Stimulated activated CD8-positive, alpha-beta memory T cell treated with anti-CD3 and anti-CD28 coated beads, Interleukin-4, amount 100 ng/mL, for 4 hours (primary cell): ENCODE results near the gene CCL19.
"Not testable (repeated sequence)": the region's sequence is repeated elsewhere in the genome, so short reads cannot be mapped to it uniquely, and the experiment has no call there.

ENCODE experiments used
- DNase-seq, 2 donors: peaks; one replicate each; pipeline ENCODE4 v3.0.0-alpha.2; 2020; ENCODE audit warnings: low read depth in 2 of 2, low spot score in 1 of 2

Gene CCL19

GRCh38 chr9:34690983-34691935, at the start of gene CCL19:
TSS of gene CCL19 (minus strand) at chr9:34691276. CDS start at chr9:34691139, 137 bp downstream.
- DNase-seq: no peak

GRCh38 chr9:34740176-34740575, 49.1 kb upstream of the CCL19 start:
- not testable (repeated sequence) for DNase-seq

- no peak for DNase-seq
Observed at GRCh38 chr9:34737677-34738260, 46.7 kb upstream of the CCL19 start.

- no peak for DNase-seq
Observed at GRCh38 chr9:34734720-34735119, 43.6 kb upstream of the CCL19 start.

GRCh38 chr9:34732886-34733285, 41.8 kb upstream of the CCL19 start:
- no peak for DNase-seq

GRCh38 chr9:34732478-34732877, 41.4 kb upstream of the CCL19 start:
- DNase-seq: no peak

- DNase-seq: no peak
Observed at GRCh38 chr9:34723141-34723540, 32.1 kb upstream of the CCL19 start.

- not testable (repeated sequence) for DNase-seq
Observed at GRCh38 chr9:34719769-34720025, 28.6 kb upstream of the CCL19 start.

GRCh38 chr9:34719021-34719768, 28.1 kb upstream of the CCL19 start:
- DNase-seq: no peak

GRCh38 chr9:34717996-34718614, 27.0 kb upstream of the CCL19 start:
- DNase-seq: no peak

- no peak for DNase-seq
Observed at GRCh38 chr9:34716711-34717110, 25.6 kb upstream of the CCL19 start.

GRCh38 chr9:34715639-34716215, 24.7 kb upstream of the CCL19 start:
- no peak for DNase-seq

GRCh38 chr9:34714007-34714406, 22.9 kb upstream of the CCL19 start:
- DNase-seq: no peak

- no peak for DNase-seq
Observed at GRCh38 chr9:34712140-34712539, 21.1 kb upstream of the CCL19 start.

- DNase-seq: no peak
Observed at GRCh38 chr9:34710023-34710422, 18.9 kb upstream of the CCL19 start, which contains the start of gene CCL21. TSS of gene CCL21 (minus strand) at chr9:34710136. CDS start at chr9:34710066, 70 bp downstream.

- DNase-seq: no peak
Observed at GRCh38 chr9:34709196-34709978, 18.3 kb upstream of the CCL19 start.

- no peak for DNase-seq
Observed at GRCh38 chr9:34707130-34707529, 16.1 kb upstream of the CCL19 start.

- peak; percentile 55 to 66 for DNase-seq
Observed at GRCh38 chr9:34701769-34702736, 11.0 kb upstream of the CCL19 start.
